ENCODE data around the gene C17orf113. TPM values are rescaled to one million over a fixed set of nuclear protein-coding genes. Genes with fewer than 3 reads are reported as not detected.
"Not testable (repeated sequence)": the region's sequence is repeated elsewhere in the genome, so short reads cannot be mapped to it uniquely, and the experiment has no call there.

Gene C17orf113
- total RNA-seq, 3 donors from 2014 or later (not counting 1 experiment from before 2014, with no cell fraction given): 0.25 to 0.28 (median 0.26) TPM

DNA sequence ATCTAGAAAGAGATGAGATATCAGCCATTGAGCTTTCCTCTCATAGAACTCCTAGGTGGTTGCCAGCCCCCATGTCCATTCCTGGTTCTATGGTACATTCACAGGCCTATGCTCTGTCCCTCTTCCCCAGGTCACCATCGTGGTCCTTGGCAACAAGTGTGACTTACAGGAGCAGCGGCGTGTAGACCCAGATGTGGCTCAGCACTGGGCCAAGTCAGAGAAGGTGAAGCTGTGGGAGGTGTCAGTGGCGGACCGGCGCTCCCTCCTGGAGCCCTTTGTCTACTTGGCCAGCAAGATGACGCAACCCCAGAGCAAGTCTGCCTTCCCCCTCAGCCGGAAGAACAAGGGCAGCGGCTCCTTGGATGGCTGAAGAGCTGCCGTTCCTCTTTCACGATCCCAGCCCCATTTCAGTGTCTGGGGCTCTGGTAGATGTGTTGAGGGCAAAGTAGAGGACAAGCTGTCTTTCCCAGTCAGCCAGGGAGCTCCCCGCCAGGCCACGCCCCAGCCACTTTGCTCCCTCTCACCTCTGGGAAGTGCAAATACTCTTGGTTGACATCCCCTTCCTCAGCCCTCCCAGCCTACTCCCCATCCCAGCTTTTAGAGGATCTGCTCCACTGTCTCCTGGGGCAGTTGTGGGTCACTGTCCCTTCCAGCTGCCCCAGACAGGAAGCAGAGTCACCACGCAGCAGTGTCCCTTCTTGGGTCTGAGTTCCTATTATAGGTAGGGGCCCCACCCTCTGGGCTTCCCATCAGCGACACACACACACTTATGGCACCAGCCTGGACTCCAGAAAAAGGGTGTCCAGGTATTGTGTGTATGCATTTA, 26.7 kb downstream of the C17orf113 start:
- H3K4me3 ChIP-seq (ENCODE audit: low read length): no peak overlapping the region
- intact Hi-C loops (cut with micrococcal nuclease): no loop called here
- Mint-ChIP-seq H3K9me3 (no peaks in the 10 kb centered on the region), H3K4me1 (peaks cover 37 to 47% of the 10 kb centered on the region in 2 donors), H3K36me3 (no peaks in the 10 kb centered on the region), H3K4me3 (no peak overlapping the region), H3K27ac (no peak overlapping the region), H3K27me3 (ENCODE audit: low read depth in 2 of 2) (no peaks in the 10 kb centered on the region)
- WGBS (ENCODE audit: insufficient coverage): 93% methylated on average over 15 of the region's 15 CpGs
- H3K4me1 ChIP-seq (ENCODE audit: control insufficient read depth, insufficient read depth, low read length): peaks cover 43% of the 10 kb centered on the region
- DNase-seq: no peak
- H3K27me3 ChIP-seq (ENCODE audit: control insufficient read depth, insufficient read depth, low read length): no peaks in the 10 kb centered on the region
- TF ChIP-seq, protein P1, sequence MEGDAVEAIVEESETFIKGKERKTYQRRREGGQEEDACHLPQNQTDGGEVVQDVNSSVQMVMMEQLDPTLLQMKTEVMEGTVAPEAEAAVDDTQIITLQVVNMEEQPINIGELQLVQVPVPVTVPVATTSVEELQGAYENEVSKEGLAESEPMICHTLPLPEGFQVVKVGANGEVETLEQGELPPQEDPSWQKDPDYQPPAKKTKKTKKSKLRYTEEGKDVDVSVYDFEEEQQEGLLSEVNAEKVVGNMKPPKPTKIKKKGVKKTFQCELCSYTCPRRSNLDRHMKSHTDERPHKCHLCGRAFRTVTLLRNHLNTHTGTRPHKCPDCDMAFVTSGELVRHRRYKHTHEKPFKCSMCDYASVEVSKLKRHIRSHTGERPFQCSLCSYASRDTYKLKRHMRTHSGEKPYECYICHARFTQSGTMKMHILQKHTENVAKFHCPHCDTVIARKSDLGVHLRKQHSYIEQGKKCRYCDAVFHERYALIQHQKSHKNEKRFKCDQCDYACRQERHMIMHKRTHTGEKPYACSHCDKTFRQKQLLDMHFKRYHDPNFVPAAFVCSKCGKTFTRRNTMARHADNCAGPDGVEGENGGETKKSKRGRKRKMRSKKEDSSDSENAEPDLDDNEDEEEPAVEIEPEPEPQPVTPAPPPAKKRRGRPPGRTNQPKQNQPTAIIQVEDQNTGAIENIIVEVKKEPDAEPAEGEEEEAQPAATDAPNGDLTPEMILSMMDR (IDR thresholded peaks at IDR 0.05): no peak
- peaks cover 18% of the 10 kb centered on the region for H3K36me3 ChIP-seq (ENCODE audit: control insufficient read depth, insufficient read depth, low read length)
- no peak for ATAC-seq
- no peaks in the 10 kb centered on the region for H3K9me3 ChIP-seq (ENCODE audit: control insufficient read depth, insufficient read depth, low read length)
- peak overlapping the region; percentile 16 for H3K27ac ChIP-seq (ENCODE audit: low read length)

GRCh38 chr17:42020845-42021244, 29.6 kb downstream of the C17orf113 start:
- H3K4me3 ChIP-seq (ENCODE audit: low read length); H3K36me3 Mint-ChIP-seq: not testable (repeated sequence)

DNA sequence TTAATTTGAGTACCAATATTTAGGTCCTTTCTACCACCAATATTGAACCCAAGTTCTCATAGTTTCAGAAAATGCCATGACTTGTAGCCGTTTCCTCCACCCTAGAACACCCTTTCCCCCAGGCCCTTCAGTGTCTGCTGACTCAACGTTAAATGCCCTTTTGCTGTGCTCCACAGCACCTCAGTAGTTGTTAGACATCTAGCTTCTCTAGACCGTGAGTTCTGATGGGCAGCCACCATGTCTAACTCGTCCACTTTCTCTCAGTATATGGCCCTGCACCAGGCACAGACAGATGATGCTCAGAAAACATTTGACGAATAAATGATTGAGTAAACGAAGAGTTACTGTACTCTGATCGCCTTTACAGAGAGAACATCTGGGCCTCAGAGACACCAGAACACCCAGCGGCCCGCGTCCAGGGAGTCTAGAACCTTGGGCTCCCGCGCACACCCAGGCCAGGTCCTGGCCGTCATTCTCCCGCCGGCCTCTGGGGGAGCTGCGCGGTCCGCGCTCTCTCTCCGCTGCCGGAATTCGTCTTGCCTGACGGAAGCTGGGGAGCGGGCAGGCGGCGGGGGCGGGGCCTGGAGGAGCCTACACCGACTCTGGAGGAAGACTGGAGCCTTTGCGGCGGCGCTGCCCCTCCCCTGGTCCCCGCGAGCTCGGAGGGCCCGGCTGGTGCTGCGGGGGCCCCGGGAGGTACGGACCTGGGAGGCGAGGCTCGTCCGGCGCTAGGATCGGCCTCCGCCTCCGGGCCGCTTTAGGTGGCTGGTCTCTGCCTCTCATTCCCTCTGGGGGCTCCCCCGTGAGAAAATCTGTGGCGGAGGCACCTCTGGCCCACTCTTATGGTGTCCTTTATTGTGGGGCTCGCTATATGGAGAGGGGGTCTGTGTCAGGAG, 30.6 kb downstream of the C17orf113 start, which contains the start of gene NKIRAS2:
NKIRAS2 (plus strand) TSS at position 582 of the 896 bp plus-strand sequence. CDS start 1,488 bp downstream, outside the sequence.
- 8% methylated on average over 49 of the region's 49 CpGs for WGBS (ENCODE audit: insufficient coverage)
- peak within 1 kb of the TSS; percentile 96 to 99 for H3K27ac Mint-ChIP-seq
- H3K27ac ChIP-seq (ENCODE audit: low read length): peak within 1 kb of the TSS; percentile 65
- peaks cover 70 to 72% of the 10 kb centered on the region in 2 donors for H3K4me1 Mint-ChIP-seq
- peaks cover 18% of the 10 kb centered on the region for H3K36me3 ChIP-seq (ENCODE audit: control insufficient read depth, insufficient read depth, low read length)
- peak within 1 kb of the TSS; percentile 99 for H3K4me3 Mint-ChIP-seq
- ATAC-seq (peak; percentile 75 to 91 (median 79)), DNase-seq (peak; percentile 84 to 94)
- TF ChIP-seq, protein P1 (IDR thresholded peaks at IDR 0.05): peak; percentile 92
- H3K36me3 Mint-ChIP-seq: no peaks in the 10 kb centered on the region
- no peaks in the 10 kb centered on the region for H3K27me3 Mint-ChIP-seq (ENCODE audit: low read depth in 2 of 2)
- no peaks in the 10 kb centered on the region for H3K27me3 ChIP-seq (ENCODE audit: control insufficient read depth, insufficient read depth, low read length)
- no peaks in the 10 kb centered on the region for H3K9me3 ChIP-seq (ENCODE audit: control insufficient read depth, insufficient read depth, low read length)
- peak within 1 kb of the TSS; percentile 83 for H3K4me3 ChIP-seq (ENCODE audit: low read length)
- peaks cover 0 to 2% of the 10 kb centered on the region in 2 donors for H3K9me3 Mint-ChIP-seq
- peaks cover 59% of the 10 kb centered on the region for H3K4me1 ChIP-seq (ENCODE audit: control insufficient read depth, insufficient read depth, low read length)
- intact Hi-C loops (cut with micrococcal nuclease): no loop called here

More at GRCh38 chr17:42020845-42021244, 29.6 kb downstream of the C17orf113 start:
- H3K27ac Mint-ChIP-seq: peak overlapping the region; percentile 82 to 99
- Histone ChIP-seq H3K36me3 (ENCODE audit: control insufficient read depth, insufficient read depth, low read length) (peaks cover 18% of the 10 kb centered on the region), H3K4me1 (ENCODE audit: control insufficient read depth, insufficient read depth, low read length) (peaks cover 55% of the 10 kb centered on the region)
- intact Hi-C loops (cut with micrococcal nuclease); H3K9me3 Mint-ChIP-seq; H3K27ac ChIP-seq (ENCODE audit: low read length); ATAC-seq; H3K27me3 ChIP-seq (ENCODE audit: control insufficient read depth, insufficient read depth, low read length); DNase-seq; H3K27me3 Mint-ChIP-seq (ENCODE audit: low read depth in 2 of 2); H3K9me3 ChIP-seq (ENCODE audit: control insufficient read depth, insufficient read depth, low read length): not testable (repeated sequence)
- H3K4me3 Mint-ChIP-seq: peak overlapping the region; percentile 99
- peaks cover 65 to 67% of the 10 kb centered on the region in 2 donors for H3K4me1 Mint-ChIP-seq
- 86% methylated on average over 8 of the region's 8 CpGs for WGBS (ENCODE audit: insufficient coverage)

All from natural killer cell (primary cell).